SW 1271 (cell line): ENCODE results near the gene LAGE3.
A peak's percentile ranks its signal among the peaks of the same experiment; 100 is the strongest.

Source experiments
- DNase-seq, 2 experiments: peaks; one replicate each; lab custom pipeline; 2025; lab: John Stamatoyannopoulos, UW

LAGE3 gene

DNA sequence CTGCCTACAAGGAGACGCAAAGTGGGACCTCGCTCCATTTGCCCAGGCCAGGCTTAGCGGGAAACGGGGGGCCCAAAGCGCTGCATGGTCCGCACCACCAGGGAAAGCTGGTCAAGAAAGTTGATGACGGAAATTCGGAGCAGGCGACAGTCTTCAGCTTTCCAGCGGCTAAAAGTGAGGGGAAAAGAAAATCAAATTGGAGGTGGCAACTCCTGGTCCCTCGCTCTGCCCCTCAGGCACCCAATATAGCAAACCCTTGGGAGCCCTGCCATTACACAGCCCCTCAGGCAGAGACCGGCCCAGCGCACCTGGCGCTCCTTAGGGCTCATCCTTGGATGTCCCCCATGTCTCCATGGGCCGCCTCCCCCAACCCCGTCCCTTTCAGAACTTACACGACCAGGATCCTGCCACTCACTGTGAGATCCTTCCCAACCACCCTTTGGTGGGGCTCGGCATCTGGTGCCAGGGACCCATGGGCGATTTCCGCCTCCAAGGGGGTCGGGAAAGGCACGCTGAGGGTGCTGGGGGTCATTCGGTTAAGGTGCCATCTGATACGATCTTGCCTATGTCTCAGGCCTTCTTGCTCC, 1.1 kb downstream of the LAGE3 start:
- no peak for DNase-seq

DNA sequence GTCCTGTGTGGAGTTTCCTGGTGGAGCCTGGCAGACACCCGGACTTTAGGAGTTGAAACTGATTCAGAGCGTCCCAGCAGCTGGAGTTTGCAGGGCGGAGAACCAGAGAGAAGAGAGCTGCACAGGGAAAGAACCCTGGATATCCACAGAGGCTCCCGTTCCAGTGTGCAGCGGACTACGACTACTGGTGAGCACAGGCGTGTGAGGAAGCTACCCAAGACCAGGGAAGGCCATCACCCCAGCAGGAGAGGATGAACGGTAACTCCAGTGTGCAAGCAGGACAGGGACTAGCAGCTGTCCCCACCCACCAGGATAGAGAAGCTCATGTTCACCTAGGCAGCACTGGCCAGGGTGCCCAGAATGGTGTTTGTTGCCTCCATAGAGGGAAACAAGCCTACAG, 2.3 kb downstream of the LAGE3 start:
- no peak for DNase-seq

DNA sequence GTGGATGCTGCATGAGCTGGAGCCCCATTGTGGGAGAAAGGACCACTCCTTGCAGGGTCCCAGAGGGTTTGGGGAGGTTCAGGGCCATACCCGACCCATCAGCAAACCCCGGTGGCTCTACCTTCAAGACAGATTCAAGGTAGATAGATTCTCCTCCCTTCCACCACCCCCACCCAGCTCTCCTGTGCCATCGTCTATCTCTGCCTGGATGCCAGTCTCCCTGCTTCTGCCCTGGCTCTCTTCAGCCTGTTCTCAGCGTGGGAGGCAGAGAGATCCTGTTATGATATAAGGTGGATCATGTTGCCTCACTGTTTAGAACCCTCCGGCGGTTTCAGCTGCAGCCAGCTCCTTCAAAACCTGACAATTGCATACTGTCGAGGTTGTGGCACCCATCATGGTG, 5.4 kb downstream of the LAGE3 start:
- no peak for DNase-seq

DNA sequence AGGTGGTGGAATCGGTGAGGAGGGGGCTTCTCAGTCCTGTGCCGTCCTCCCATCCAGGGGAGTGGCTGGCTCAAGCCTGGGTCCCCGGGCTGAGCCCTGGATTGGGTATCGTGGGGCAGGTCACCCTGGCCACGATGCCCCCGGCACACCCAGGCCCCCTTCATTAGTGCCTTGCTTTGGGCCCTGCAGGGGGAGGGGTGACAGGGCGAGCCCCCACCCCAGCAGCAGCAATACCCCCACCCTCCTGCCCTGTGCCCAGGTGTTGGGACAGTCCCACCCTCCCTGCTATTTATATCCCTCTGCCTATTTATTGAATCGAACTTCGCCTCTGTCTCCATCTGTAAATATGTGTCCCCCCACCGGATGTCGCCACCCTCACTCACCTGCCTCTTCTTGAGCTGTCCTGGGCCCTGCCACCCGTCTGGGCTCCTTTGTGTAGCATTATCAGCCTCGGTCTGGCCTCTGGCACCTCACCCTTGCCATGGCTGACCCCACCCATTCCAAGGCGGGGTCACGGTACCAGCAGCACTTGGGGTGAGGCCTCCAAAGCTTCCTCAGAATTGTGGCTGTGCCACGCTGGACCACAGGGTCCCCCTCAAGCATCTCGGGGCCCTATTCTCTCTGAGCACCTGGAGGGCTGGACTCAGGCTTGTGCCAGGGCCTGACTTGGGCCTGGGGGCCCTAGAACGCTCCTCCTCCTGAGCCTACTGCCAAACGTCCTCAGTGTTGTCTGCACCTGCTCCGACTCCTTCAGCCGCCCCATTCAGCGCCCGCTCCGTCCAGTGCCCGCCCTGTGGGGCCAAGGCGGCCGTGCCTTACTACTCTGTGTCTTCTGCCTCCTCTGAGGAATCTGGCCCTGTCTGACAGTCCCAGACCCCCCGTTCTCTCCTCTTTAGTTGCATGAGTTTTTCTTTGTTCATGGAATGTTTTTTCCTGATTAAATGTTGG, 6.1 kb downstream of the LAGE3 start:
- DNase-seq, result no peak

DNA sequence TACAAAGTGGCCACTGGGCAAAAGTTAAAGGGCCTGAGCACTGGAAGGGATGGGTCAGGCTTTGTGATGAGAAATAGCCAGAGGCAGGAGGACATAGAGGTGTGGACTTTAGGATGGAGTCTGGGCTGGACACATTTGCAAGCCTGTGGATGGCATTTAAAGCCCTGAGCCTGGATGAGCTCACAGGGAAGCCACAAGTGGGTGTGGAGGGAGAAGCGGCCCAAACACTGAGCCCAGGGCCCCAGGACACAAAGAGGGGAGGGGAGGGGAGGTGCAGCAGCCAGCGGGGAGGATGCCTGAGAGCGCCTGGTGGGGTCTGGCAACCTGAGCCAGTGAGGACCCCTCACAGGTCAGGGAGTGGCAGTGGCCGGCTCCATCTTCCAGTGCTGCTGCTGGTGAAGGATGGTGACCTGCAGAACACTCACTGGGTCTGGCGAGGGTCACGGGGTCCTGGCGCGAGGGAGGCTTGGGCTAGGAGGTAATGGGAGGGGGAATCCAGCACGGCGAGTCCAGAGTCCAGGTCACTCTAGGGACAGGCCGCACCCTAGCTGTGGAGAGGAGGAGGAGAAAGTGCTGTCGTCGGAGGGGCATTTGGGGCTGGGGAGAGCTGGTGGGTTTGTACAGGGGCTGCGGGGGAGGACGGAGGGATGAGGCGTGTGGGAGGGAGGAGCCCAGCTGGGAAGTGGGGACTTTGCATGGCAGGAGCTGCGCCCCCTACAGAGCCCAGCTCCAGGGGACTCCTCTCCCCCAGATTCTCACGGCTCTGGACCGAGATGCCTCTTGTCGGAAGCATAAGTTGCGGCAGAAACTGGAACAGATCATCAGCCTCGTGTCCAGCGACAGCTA, 7.0 kb downstream of the LAGE3 start:
- no peak for DNase-seq

DNA sequence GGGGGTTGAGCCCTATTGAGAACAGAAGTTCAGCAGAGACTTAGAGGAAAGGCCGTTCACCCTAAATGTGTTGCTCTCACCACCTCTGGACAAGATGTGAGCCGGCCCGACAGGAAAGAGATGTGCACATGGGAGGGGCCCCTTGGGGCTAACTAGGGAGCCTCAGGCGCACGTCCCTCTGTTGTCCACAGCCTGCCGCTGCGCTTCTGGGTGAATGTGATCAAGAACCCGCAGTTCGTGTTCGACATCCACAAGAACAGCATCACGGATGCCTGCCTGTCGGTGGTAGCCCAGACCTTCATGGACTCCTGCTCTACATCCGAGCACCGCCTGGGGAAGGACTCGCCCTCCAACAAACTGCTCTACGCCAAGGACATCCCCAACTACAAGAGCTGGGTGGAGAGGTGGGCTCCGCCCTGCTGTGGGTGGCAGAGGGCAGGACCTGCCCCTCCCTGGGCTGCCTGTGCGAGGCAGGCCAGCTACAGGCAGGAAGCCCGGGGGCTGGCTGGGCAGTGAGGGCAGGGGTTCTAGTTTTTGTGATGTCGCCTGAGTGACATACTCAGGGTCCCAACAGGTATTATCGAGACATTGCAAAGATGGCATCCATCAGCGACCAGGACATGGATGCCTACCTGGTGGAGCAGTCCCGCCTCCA, 8.0 kb downstream of the LAGE3 start:
- no peak for DNase-seq

DNA sequence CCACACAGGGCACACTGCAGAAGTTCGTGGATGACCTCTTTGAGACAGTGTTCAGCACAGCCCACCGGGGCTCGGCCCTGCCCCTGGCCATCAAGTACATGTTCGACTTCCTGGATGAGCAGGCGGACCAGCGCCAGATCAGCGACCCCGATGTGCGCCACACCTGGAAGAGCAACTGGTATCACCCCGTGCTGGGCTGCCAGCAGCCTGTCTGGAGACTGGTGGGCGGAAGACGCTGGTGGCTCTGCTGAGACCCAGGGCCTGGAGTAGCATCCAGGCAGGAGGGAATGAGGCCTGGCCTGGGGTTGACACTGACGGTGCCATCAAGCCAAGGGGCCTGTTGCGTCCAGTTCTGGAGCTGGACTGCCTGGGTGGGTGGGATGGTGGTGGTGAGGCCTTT, 8.6 kb downstream of the LAGE3 start:
- no peak for DNase-seq

DNA sequence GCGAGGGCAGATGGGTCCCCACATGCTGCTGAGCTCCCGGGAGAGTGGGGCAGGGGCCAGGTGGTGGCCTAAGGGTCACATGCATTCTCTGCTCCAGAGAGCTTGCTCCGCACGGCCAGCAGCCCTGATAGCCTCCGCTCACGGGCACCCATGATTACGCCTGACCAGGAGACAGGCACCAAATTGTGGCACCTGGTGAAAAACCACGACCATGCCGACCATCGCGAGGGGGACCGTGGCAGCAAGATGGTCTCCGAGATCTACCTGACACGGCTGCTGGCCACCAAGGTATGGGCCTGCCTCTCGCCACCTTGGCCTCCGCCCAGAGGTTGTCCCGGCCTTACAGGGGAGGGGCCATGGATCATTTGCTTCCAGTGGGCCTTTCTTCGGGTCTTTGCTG, 9.2 kb downstream of the LAGE3 start:
- no peak for DNase-seq

DNA sequence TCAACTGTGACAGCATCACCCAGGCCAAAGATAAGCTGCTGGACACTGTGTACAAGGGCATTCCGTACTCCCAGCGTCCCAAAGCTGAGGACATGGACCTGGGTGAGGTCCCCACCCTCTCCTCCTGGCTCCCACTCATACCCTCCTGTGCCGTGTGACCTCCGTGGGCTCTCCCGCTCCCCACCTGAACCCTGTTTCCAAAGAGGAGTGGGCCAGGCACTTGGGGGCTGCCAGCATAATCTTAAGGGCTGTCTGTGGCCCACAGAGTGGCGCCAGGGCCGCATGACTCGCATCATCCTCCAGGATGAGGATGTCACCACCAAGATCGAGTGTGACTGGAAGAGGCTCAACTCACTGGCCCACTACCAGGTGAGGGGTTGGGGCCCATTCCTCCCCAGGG, 10.0 kb downstream of the LAGE3 start:
- DNase-seq, result no peak

DNA sequence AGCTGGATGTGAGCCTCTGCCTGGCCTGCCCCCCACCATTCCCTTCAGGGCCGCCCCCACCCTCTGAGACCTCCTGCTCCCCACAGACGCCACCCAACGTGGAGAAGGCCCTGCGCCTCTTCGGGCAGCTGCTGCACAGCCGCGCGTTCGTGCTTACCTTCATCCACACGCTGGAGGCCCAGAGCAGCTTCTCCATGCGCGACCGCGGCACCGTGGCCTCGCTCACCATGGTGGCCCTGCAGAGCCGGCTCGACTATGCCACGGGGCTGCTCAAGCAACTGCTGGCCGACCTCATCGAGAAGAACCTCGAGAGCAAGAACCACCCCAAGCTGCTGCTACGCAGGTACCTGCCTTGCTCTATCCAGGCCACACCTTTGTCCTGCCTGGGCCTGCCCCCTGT, 10.9 kb downstream of the LAGE3 start:
- no peak for DNase-seq

DNA sequence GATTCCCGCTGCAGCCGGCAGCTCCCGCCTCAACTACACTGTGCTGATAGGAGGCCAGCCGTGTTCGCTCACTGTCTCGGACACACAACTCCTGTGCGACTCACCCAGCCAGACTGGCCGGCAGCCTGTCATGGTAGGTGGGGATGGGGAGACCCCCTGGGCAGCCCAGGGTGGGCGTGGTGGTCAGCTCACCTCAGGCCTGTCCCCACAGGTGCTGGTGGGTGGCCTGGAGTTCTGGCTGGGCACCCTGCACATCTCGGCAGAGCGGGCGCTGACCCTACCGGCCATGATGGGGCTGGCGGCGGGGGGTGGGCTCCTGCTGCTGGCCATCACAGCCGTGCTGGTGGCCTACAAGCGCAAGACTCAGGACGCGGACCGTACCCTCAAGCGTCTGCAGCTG, 11.5 kb downstream of the LAGE3 start:
- DNase-seq, result no peak

DNA sequence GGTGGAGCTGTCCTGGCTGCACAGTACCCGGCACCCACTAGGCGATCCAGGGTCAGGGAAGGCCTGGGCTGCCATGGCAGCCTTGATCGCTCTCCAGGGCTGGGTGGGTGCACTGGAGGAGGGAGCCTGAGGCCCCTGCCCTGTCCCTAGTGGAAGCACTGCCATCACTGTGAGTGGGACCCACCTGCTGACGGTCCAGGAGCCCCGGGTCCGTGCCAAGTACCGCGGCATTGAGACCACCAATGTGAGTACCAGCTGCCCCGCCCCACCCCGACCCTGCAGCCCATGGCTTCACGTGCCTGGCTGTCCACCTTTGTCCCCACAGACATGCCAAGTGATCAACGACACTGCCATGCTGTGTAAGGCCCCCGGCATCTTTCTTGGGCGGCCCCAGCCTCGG, 12.2 kb downstream of the LAGE3 start:
- DNase-seq, result no peak

DNA sequence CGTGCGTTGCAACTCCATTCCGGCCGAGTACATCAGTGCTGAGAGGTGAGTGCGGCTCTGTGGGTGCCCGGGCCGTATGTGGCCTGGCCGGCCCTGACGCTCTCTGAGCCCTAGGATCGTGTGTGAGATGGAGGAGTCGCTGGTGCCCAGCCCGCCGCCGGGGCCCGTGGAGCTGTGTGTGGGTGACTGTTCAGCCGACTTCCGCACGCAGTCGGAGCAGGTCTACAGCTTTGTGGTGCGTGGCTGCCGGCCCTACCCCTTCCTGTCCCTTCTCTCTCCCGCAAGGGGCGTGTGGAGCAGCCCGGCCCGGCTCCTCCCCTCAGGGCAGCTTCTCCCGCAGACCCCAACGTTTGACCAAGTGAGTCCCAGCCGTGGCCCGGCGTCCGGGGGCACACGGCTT, 13.0 kb downstream of the LAGE3 start:
- no peak for DNase-seq

DNA sequence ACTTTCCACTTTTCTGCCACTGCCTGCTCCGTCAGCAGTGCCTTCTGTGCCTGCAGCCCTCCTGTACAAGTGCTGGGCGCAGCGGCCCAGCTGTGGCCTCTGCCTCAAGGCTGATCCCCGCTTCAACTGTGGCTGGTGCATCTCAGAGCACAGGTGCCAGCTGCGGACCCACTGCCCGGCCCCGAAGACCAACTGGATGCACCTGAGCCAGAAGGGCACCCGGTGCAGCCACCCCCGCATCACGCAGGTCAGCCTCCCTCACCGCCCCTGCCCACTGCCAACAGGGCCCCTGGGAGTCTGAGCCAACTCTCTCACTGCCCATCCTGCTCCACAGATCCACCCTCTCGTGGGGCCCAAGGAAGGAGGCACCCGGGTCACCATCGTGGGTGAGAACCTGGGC, 13.5 kb downstream of the LAGE3 start:
- DNase-seq, result no peak

DNA sequence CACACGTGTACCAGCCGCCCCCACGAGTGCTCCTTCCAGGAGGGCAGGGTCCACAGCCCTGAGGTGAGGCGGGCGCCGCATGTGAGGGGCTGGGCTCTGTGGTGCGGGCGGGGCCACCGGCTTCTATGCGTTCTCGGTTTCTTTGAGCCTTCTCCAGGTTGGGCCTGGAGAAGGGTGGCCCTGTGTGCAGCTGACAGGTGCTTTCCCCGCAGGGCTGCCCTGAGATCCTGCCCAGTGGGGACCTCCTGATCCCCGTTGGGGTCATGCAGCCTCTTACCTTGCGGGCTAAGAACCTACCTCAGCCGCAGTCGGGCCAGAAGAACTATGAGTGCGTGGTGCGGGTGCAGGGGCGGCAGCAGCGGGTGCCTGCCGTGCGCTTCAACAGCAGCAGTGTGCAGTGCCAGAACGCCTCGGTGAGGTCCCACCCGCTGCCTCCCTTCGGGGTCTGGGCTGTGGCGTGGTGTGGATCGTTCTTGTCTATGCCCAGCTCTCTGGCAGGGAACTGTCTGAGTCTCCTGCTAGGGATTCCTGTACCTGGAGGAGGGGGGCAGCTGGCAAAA, 14.2 kb downstream of the LAGE3 start:
- DNase-seq, result no peak

DNA sequence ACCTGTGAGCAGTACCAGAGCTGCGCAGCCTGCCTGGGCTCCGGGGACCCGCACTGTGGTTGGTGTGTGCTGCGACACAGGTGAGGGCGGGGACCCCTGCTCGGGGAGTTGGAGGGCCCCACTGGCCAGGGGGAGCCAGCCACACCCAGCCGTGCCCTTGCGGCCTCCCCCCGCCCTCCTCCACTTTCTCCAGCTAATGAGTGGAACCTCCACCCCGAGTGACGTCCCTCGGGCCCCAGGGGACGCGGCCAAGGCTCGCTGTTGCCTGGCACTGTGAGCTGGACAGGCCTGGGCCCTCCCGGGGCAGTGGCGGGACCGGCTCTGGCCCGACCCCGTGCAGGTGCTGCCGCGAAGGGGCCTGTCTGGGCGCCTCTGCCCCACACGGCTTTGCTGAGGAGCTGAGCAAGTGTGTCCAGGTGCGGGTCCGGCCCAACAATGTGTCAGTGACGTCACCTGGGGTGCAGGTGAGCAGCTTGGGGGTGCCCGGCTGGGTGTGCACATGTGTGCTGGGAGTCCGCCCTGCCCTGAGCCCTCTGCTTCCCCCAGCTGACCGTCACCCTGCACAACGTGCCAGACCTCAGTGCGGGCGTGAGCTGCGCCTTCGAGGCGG, 15.4 kb downstream of the LAGE3 start:
- no peak for DNase-seq

DNA sequence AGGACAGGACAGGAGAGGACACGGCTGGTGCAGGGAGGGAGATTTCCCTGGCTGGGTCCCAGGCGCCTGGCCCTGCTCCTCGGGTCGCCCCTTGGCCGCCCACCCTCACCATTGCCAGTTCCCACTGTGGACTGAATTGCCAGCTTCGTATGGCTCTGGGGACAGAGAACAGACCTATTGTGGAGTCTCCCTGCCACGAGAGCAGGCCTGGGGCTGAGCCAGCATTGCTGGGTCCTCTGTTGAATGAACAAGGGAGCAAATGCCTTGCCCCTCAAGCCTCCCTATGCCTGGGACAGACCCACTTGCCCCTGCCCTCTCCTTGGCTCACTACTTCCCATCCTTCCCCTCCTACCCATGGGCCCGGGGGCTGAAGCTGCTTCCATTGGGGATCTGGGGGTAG, 16.7 kb downstream of the LAGE3 start:
- no peak for DNase-seq

DNA sequence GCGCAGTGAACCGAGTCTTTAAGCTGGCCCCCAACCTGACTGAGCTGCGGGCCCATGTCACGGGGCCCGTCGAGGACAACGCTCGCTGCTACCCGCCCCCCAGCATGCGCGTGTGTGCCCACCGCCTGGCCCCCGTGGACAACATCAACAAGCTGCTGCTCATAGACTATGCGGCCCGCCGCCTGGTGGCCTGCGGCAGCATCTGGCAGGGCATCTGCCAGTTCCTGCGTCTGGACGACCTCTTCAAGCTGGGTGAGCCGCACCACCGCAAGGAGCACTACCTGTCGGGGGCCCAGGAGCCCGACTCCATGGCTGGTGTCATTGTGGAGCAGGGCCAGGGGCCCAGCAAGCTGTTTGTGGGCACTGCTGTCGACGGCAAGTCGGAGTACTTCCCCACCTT, 18.8 kb downstream of the LAGE3 start:
- no peak for DNase-seq

DNA sequence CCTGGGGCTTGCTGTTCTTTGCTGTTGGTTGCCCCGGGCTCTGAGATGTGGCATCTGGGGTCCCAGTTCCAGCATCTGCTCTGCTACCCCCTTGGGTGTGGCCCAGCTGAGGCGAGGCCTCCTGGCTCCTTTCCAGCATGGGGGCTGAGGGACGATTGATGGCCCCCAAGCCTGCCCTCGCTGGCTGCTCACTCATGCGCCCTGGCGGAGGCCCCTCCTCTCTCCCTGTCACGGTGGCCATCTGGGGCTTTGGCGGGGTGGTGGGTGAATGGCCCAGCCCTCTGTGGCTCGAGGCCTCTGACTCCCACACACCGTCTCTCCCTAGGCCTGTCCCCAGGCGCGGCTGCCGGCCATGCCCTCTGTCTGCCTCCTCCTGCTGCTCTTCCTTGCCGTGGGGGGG, 19.2 kb downstream of the LAGE3 start:
- DNase-seq, result no peak

DNA sequence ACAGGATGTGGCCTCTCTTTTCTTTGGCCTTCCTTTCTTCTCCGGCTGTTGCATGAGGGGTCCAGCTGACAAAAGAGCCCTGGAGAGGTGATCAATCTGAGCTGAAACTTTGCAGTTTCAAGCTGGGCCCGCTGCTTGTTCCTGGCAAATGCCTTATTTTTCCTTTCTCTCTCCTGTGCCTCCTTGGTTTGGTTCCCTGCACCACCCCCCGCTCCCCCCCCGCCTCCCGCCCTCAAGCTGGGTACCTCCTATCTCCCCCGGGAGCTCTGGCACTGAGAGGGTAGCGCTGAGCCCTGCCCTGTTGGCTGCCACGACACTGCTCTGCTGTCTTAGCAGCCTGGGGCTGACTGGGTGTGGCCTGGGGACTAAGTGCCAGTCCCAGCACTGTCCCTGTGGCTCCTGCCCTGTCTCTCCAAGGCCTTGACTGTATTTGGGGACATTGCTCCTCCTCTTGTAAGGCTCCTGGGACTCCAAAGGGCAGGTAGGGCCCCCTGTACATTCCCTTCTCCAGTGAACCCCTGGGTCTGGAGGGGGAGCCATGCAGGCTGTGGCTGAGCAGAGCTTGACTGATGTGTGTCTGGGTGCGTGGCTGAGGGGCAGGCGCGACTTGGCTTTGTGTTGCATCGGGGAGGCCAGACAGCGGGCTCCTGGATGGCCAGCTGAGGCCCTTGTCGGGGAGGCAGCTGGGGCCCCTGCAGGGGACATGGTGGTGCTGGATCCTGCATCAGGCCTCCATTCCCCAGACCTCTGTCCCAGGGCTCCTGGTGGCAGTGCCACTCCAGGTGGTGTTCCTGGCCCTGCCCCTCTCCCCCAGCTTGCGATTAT, 19.9 kb downstream of the LAGE3 start:
- DNase-seq, result peak in 1 of 2 experiments; percentile 9
